HepG2 (cell line): ENCODE data around the gene DHRS13. TPM values are rescaled to one million over a fixed set of nuclear protein-coding genes. Genes with fewer than 3 reads are reported as not detected.

Experiments
- AGO1 ChIP-seq: fragments of 200-400 bp; formaldehyde crosslinking; IDR thresholded peaks from 2 replicates; pipeline ENCODE4 v1.6.1; 2017; ENCODE audit warnings: mild to moderate bottlenecking, low read depth, low read length, moderate library complexity; ENCODE audit not compliant: poor library complexity, severe bottlenecking
- BCL6 ChIP-seq: IDR thresholded peaks from 2 replicates; pipeline ENCODE4 v1.6.1; 2016; ENCODE audit warnings: missing genetic modification reagents, missing compliant biosample characterization
- CENPT ChIP-seq: sonication (generic); formaldehyde crosslinking; IDR thresholded peaks from 2 replicates; pipeline ENCODE4 v1.8.0; 2022; ENCODE audit warnings: low read depth, mild to moderate bottlenecking, moderate library complexity, missing genetic modification reagents
- EZH2 ChIP-seq: conservative IDR thresholded peaks from 2 replicates; pipeline ENCODE4 v1.6.1; 2012; ENCODE audit warnings: mild to moderate bottlenecking, low read depth, low read length, moderate library complexity
- HNRNPH1 ChIP-seq: fragments of 200-400 bp; formaldehyde crosslinking; optimal IDR thresholded peaks from 2 replicates; pipeline ENCODE3; 2017; ENCODE audit warnings: mild to moderate bottlenecking, low read depth, low read length
- MAX ChIP-seq: IDR thresholded peaks from 2 replicates; pipeline ENCODE4 v1.6.1; 2012; ENCODE audit warnings: inconsistent platforms
- SKI ChIP-seq: fragments of 450-650 bp; IDR thresholded peaks from one replicate; pipeline ENCODE4 v1.6.1; 2018; ENCODE audit warnings: mild to moderate bottlenecking; ENCODE audit not compliant: partially characterized antibody
- XBP1 ChIP-seq: sonication (generic); formaldehyde crosslinking; IDR thresholded peaks from 2 replicates; pipeline ENCODE4 v1.5.0; 2020; ENCODE audit warnings: missing genetic modification reagents
- ZNF10 ChIP-seq: sonication (generic); formaldehyde crosslinking; IDR thresholded peaks from 2 replicates; pipeline ENCODE4 v1.4.0; 2020; ENCODE audit warnings: mild to moderate bottlenecking, low read depth, missing genetic modification reagents, borderline replicate concordance
- ZNF101 ChIP-seq: sonication (generic); formaldehyde crosslinking; IDR thresholded peaks from 2 replicates; pipeline ENCODE4 v1.4.0; 2020; ENCODE audit warnings: mild to moderate bottlenecking, low read depth, missing genetic modification reagents, borderline replicate concordance
- ZNF333 ChIP-seq: sonication (generic); formaldehyde crosslinking; IDR thresholded peaks from 2 replicates; pipeline ENCODE4 v1.4.0; 2020; ENCODE audit warnings: mild to moderate bottlenecking, missing genetic modification reagents, borderline replicate concordance
- ZNF512B ChIP-seq: sonication (generic); formaldehyde crosslinking; IDR thresholded peaks from 2 replicates; pipeline ENCODE4 v1.5.1; 2020; ENCODE audit warnings: missing genetic modification reagents, mild to moderate bottlenecking, borderline replicate concordance
- ZNF564 ChIP-seq: sonication (generic); formaldehyde crosslinking; IDR thresholded peaks from 2 replicates; pipeline ENCODE4 v1.8.1; 2023; ENCODE audit warnings: mild to moderate bottlenecking, missing genetic modification reagents
- ZNF570 ChIP-seq: sonication (generic); formaldehyde crosslinking; IDR thresholded peaks from 2 replicates; pipeline ENCODE4 v1.4.0; 2020; ENCODE audit warnings: mild to moderate bottlenecking, missing genetic modification reagents, borderline replicate concordance
- ZSCAN5A ChIP-seq: sonication (generic); formaldehyde crosslinking; IDR thresholded peaks from 2 replicates; pipeline ENCODE4 v1.8.0; 2022; ENCODE audit warnings: mild to moderate bottlenecking, missing genetic modification reagents, borderline replicate concordance
- polyA plus RNA-seq, 8 experiments: library from polyadenylated mRNA; depleted of rRNA in 3 of 8; stranded (reverse) in 7 of 8; unstranded in 1 of 8; fragments of >200 nt; fragmentation: Illumina TruSeq in 4 of 8; extraction: Trizol in 4 of 8; gene quantifications; 2 replicates each; pipeline versions ENCODE4 v1.2.1 to v1.2.3, GENCODE V29; 2011 to 2016; ENCODE audit warnings: low read depth in 4 of 8, missing spikeins in 1 of 8, mixed read lengths in 1 of 8; ENCODE audit not compliant: insufficient read depth in 1 of 8
- total RNA-seq, 5 experiments: library from RNA; depleted of rRNA; stranded (reverse); fragments of >200 nt; fragmentation: Illumina TruSeq; extraction: Trizol; gene quantifications; 2 replicates each; pipeline ENCODE4 v1.2.3, GENCODE V29; 2016; ENCODE audit warnings: low read depth in 1 of 5
- TF ChIP-seq, protein P1 (sequence below): sonication (generic); formaldehyde crosslinking; IDR thresholded peaks from 2 replicates; pipeline ENCODE4 v1.5.0; 2020; ENCODE audit warnings: missing genetic modification reagents
- TF ChIP-seq, protein P2 (sequence below): IDR thresholded peaks from 2 replicates; pipeline ENCODE4 v1.6.1; 2016; ENCODE audit warnings: missing compliant biosample characterization, missing genetic modification reagents, borderline replicate concordance
- TF ChIP-seq, protein P3 (sequence below): sonication (generic); formaldehyde crosslinking; IDR thresholded peaks from 2 replicates; pipeline ENCODE4 v1.4.0; 2020; ENCODE audit warnings: mild to moderate bottlenecking, missing genetic modification reagents

DHRS13 gene
- total and polyA plus RNA-seq, 2 of the 13 experiments (the other 11 are each of a cell fraction or from before 2014, with no cell fraction given): 11.8 to 12.6 TPM

DNA sequence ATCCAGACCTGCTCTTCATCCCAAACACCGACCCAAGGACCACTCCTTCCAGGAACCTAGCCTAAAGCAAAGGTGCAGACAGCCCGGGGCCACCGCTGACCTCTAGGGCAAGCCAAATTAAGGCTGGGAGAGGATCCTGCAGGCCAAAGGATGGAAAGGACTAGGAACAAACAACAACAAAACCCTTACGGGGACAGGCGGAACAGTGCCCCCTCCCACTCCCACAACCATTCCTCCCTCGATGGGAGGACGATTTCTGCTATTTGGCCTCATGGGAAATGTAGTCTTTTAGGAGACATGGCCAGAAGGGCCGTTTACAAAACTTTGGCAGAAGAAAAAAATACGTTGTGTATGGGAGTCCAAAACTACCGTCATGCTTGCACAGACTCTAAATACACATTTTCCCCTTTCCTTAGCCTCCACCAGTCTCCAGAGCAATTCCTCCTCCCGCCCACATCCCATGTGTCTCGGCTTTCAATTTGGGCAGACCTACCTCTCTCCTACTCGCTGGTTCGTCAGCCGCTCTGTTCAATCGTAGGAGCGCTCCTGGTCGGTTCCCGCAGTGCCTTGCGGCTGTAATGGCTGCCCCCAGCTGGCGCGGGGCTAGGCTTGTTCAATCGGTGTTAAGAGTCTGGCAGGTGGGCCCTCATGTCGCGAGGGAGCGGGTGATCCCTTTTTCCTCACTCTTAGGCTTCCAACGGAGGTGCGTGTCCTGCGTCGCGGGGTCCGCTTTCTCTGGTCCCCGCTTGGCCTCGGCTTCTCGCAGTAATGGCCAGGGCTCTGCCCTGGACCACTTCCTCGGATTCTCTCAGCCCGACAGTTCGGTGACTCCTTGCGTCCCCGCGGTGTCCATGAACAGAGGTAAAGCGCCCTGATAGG is 48.2 kb downstream of the DHRS13 start, which contains the start of gene ERAL1 (continued):
- TF ChIP-seq EZH2 (no peak), CENPT (CRISPR knock-in tag) (no peak), ZNF333 (CRISPR knock-in tag) (peak; percentile 76; the same call in 1 of the 2 replicates), ZNF564 (CRISPR knock-in tag) (no peak), ZNF570 (CRISPR knock-in tag) (no peak), AGO1 (no peak), HNRNPH1 (no peak), ZNF512B (no peak), ZNF10 (CRISPR knock-in tag) (no peak), XBP1 (CRISPR knock-in tag) (peak; percentile 68; the same call in 1 of the 2 replicates), SKI (no peak), ZNF101 (CRISPR knock-in tag) (0 out of 2 replicates have a peak, but pooled peaks have one; percentile 71), BCL6 (CRISPR knock-in tag) (0 out of 2 replicates have a peak, but pooled peaks have one; percentile 18), MAX (peak; percentile 75), ZSCAN5A (CRISPR knock-in tag) (no peak)
- TF ChIP-seq, protein P1, sequence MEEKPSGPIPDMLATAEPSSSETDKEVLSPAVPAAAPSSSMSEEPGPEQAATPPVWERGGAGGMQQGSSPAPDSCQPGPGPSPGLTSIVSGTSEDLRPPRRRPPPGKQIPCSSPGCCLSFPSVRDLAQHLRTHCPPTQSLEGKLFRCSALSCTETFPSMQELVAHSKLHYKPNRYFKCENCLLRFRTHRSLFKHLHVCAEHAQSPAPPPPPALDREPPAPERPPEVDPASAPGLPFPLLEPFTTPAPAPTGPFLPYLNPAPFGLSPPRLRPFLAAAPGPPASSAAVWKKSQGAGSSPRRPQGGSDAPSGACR (CRISPR knock-in tag): 0 out of 2 replicates have a peak, but pooled peaks have one; percentile 8
- TF ChIP-seq, protein P2, sequence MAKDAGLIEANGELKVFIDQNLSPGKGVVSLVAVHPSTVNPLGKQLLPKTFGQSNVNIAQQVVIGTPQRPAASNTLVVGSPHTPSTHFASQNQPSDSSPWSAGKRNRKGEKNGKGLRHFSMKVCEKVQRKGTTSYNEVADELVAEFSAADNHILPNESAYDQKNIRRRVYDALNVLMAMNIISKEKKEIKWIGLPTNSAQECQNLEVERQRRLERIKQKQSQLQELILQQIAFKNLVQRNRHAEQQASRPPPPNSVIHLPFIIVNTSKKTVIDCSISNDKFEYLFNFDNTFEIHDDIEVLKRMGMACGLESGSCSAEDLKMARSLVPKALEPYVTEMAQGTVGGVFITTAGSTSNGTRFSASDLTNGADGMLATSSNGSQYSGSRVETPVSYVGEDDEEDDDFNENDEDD (CRISPR knock-in tag): no peak; the same call in 1 of the 2 replicates
- TF ChIP-seq, protein P3, sequence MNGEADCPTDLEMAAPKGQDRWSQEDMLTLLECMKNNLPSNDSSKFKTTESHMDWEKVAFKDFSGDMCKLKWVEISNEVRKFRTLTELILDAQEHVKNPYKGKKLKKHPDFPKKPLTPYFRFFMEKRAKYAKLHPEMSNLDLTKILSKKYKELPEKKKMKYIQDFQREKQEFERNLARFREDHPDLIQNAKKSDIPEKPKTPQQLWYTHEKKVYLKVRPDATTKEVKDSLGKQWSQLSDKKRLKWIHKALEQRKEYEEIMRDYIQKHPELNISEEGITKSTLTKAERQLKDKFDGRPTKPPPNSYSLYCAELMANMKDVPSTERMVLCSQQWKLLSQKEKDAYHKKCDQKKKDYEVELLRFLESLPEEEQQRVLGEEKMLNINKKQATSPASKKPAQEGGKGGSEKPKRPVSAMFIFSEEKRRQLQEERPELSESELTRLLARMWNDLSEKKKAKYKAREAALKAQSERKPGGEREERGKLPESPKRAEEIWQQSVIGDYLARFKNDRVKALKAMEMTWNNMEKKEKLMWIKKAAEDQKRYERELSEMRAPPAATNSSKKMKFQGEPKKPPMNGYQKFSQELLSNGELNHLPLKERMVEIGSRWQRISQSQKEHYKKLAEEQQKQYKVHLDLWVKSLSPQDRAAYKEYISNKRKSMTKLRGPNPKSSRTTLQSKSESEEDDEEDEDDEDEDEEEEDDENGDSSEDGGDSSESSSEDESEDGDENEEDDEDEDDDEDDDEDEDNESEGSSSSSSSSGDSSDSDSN (CRISPR knock-in tag): peak; percentile 57; the same call in 1 of the 2 replicates
